ENCODE results near the gene LAMP2.
A peak's percentile ranks its signal among the peaks of the same experiment; 100 is the strongest.

Gene LAMP2

DNA sequence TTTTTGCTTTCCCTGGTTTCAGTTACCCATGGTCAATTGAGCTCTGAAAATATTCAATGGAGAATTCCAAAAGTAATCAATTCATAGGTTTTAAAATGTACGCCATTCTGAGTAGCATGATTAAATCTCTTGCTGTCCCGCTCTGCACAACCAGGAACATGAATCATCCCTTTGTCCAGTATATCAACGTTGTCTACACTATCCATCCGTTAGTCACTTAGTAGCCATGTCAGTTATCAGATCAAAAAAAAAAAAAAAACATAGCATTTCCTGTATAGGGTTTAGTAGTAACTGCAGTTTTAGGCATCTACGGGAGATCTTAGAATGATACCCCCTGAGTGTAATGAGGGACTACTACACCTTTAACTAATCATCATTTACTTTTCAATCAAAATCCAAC, 15.1 kb downstream of the LAMP2 start:
- no CpG with 5 or more reads among the region's 5 CpGs for WGBS (ENCODE audit: extremely low coverage, insufficient coverage, insufficient read length)
- Histone ChIP-seq H3K36me3 (ENCODE audit: control insufficient read depth in 1 of 2, insufficient read depth in 2 of 2, low read length in 2 of 2) (peaks cover 5 to 6% of the 10 kb centered on the region in 2 experiments), H3K79me2 (ENCODE audit: control insufficient read depth, insufficient read depth, low read length, poor library complexity) (no peaks in the 10 kb centered on the region)

DNA sequence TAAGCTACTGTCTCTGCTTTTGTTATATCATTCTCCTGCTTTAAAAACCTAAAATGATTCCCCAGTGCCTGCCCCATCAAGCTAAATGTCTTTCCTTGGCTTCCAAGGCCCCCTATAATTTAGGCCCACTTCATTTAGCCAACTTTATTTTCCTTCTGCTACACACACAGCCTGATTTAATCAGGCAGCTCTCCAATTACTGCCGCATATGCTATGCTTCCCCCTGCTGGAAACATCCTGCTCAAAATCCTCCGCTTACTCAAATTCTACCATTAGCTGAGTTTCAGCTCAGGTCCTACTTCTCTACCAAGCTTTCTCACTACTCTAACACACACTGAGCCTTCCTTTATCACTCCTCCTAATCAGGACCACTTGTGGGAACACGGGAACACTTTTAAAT, 17.0 kb downstream of the LAMP2 start:
- Histone ChIP-seq H3K9ac (ENCODE audit: low read length) (no peak overlapping the region), H3K36me3 (ENCODE audit: control insufficient read depth in 1 of 2, insufficient read depth in 2 of 2, low read length in 2 of 2) (peaks cover 7 to 10% of the 10 kb centered on the region in 2 experiments), H3K4me1 (ENCODE audit: control insufficient read depth in 1 of 2, insufficient read depth in 2 of 2, low read length in 2 of 2) (no peaks in the 10 kb centered on the region), H2AK5ac (ENCODE audit: low read length) (no peak overlapping the region), H3K4me3 (ENCODE audit: low read depth, low read length) (no peak overlapping the region), H2AFZ (ENCODE audit: insufficient read depth, low read length, poor library complexity) (no peak overlapping the region), H2BK120ac (ENCODE audit: insufficient read depth, low read length, poor library complexity) (no peak overlapping the region), H3K23ac (ENCODE audit: low read length) (no peak overlapping the region), H3K14ac (ENCODE audit: low read length) (no peak overlapping the region), H4K12ac (ENCODE audit: low read depth, low read length) (no peak overlapping the region), H3K79me1 (ENCODE audit: low read length) (no peaks in the 10 kb centered on the region), H4K8ac (ENCODE audit: low read depth, low read length) (no peak overlapping the region), H3K27ac (ENCODE audit: low read depth, low read length) (no peak overlapping the region), H3K27me3 (ENCODE audit: insufficient read depth, low read length) (no peaks in the 10 kb centered on the region), H3K4ac (ENCODE audit: low read depth, low read length) (no peak overlapping the region), H3K9me3 (ENCODE audit: insufficient read depth, low read depth, low read length) (no peaks in the 10 kb centered on the region), H3K18ac (ENCODE audit: low read length) (no peak overlapping the region), H3K79me2 (ENCODE audit: control insufficient read depth, insufficient read depth, low read length, poor library complexity) (no peaks in the 10 kb centered on the region), H2BK12ac (ENCODE audit: low read length) (no peak overlapping the region), H4K91ac (ENCODE audit: low read depth, low read length) (no peak overlapping the region), H3K4me2 (ENCODE audit: low read length) (no peak overlapping the region), H2BK5ac (ENCODE audit: low read depth, low read length, poor library complexity) (no peak overlapping the region)
- peak in 1 of 2 donors; percentile 10 for DNase-seq
- no CpG with 5 or more reads among the region's 3 CpGs for WGBS (ENCODE audit: extremely low coverage, insufficient coverage, insufficient read length)

More for the DNA sequence above, 15.1 kb downstream of the LAMP2 start:
- peak in 1 of 2 donors; percentile 46 for DNase-seq
- Histone ChIP-seq H3K18ac (ENCODE audit: low read length) (no peak overlapping the region), H3K4me2 (ENCODE audit: low read length) (no peak overlapping the region), H3K27ac (ENCODE audit: low read depth, low read length) (no peak overlapping the region), H3K9ac (ENCODE audit: low read length) (no peak overlapping the region), H4K12ac (ENCODE audit: low read depth, low read length) (no peak overlapping the region), H2AK5ac (ENCODE audit: low read length) (no peak overlapping the region), H3K4ac (ENCODE audit: low read depth, low read length) (no peak overlapping the region), H4K91ac (ENCODE audit: low read depth, low read length) (no peak overlapping the region), H2BK120ac (ENCODE audit: insufficient read depth, low read length, poor library complexity) (no peak overlapping the region), H3K23ac (ENCODE audit: low read length) (no peak overlapping the region), H3K14ac (ENCODE audit: low read length) (no peak overlapping the region), H2BK12ac (ENCODE audit: low read length) (no peak overlapping the region), H3K9me3 (ENCODE audit: insufficient read depth, low read depth, low read length) (no peaks in the 10 kb centered on the region), H3K27me3 (ENCODE audit: insufficient read depth, low read length) (no peaks in the 10 kb centered on the region), H2AFZ (ENCODE audit: insufficient read depth, low read length, poor library complexity) (no peak overlapping the region), H3K79me1 (ENCODE audit: low read length) (no peaks in the 10 kb centered on the region), H4K8ac (ENCODE audit: low read depth, low read length) (no peak overlapping the region), H3K4me1 (ENCODE audit: control insufficient read depth in 1 of 2, insufficient read depth in 2 of 2, low read length in 2 of 2) (no peaks in the 10 kb centered on the region), H3K4me3 (ENCODE audit: low read depth, low read length) (no peak overlapping the region), H2BK5ac (ENCODE audit: low read depth, low read length, poor library complexity) (no peak overlapping the region)

DNA sequence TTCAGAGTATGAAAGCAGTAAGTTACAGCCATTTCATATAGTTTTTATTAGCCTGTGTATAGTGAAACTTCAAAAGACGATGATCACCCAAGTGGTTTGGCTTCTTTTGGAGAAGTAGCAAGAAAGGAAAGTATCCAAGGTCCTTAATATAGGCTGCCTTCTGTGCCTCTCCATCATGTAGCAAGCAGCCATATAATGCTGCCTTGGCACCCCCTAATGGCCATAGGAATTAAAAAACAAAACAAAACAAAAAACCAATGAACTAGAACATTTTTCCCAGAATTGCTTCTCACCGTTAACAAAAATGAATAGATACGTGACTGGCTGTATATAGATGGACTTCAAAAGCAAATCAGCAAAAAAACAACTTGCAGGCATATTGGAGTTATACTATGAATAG, 18.9 kb downstream of the LAMP2 start:
- no peaks in the 10 kb centered on the region for H3K27me3 ChIP-seq (ENCODE audit: insufficient read depth, low read length)

GRCh38 chrX:120446498-120446897, 22.6 kb downstream of the LAMP2 start:
- no peak overlapping the region for H3K4ac ChIP-seq (ENCODE audit: low read depth, low read length)
- no peak overlapping the region for H2BK12ac ChIP-seq (ENCODE audit: low read length)
- H2AK5ac ChIP-seq (ENCODE audit: low read length), result no peak overlapping the region
- H3K36me3 ChIP-seq (ENCODE audit: control insufficient read depth in 1 of 2, insufficient read depth in 2 of 2, low read length in 2 of 2), result peaks cover 8 to 11% of the 10 kb centered on the region in 2 experiments
- H3K27me3 ChIP-seq (ENCODE audit: insufficient read depth, low read length), result no peaks in the 10 kb centered on the region
- no peak overlapping the region for H2BK5ac ChIP-seq (ENCODE audit: low read depth, low read length, poor library complexity)
- H4K8ac ChIP-seq (ENCODE audit: low read depth, low read length), result no peak overlapping the region
- no peak overlapping the region for H3K9ac ChIP-seq (ENCODE audit: low read length)
- H4K91ac ChIP-seq (ENCODE audit: low read depth, low read length), result no peak overlapping the region
- no peak overlapping the region for H3K14ac ChIP-seq (ENCODE audit: low read length)
- no peaks in the 10 kb centered on the region for H3K79me1 ChIP-seq (ENCODE audit: low read length)
- DNase-seq, result no peak
- H3K23ac ChIP-seq (ENCODE audit: low read length), result no peak overlapping the region
- H3K79me2 ChIP-seq (ENCODE audit: control insufficient read depth, insufficient read depth, low read length, poor library complexity), result no peaks in the 10 kb centered on the region
- no peak overlapping the region for H3K4me2 ChIP-seq (ENCODE audit: low read length)
- no peaks in the 10 kb centered on the region for H3K9me3 ChIP-seq (ENCODE audit: insufficient read depth, low read depth, low read length)
- no peak overlapping the region for H2AFZ ChIP-seq (ENCODE audit: insufficient read depth, low read length, poor library complexity)
- no peak overlapping the region for H3K4me3 ChIP-seq (ENCODE audit: low read depth, low read length)
- H3K27ac ChIP-seq (ENCODE audit: low read depth, low read length), result no peak overlapping the region
- WGBS (ENCODE audit: extremely low coverage, insufficient coverage, insufficient read length), result no CpG with 5 or more reads among the region's 8 CpGs
- H4K12ac ChIP-seq (ENCODE audit: low read depth, low read length), result no peak overlapping the region
- H3K4me1 ChIP-seq (ENCODE audit: control insufficient read depth in 1 of 2, insufficient read depth in 2 of 2, low read length in 2 of 2), result no peaks in the 10 kb centered on the region
- H3K18ac ChIP-seq (ENCODE audit: low read length), result no peak overlapping the region
- no peak overlapping the region for H2BK120ac ChIP-seq (ENCODE audit: insufficient read depth, low read length, poor library complexity)

More for the DNA sequence above, 18.9 kb downstream of the LAMP2 start:
- no peak for DNase-seq
- H2AFZ ChIP-seq (ENCODE audit: insufficient read depth, low read length, poor library complexity), result no peak overlapping the region
- H3K14ac ChIP-seq (ENCODE audit: low read length), result no peak overlapping the region
- no peak overlapping the region for H2AK5ac ChIP-seq (ENCODE audit: low read length)
- no peak overlapping the region for H4K91ac ChIP-seq (ENCODE audit: low read depth, low read length)
- H3K9ac ChIP-seq (ENCODE audit: low read length), result no peak overlapping the region
- no peak overlapping the region for H4K12ac ChIP-seq (ENCODE audit: low read depth, low read length)
- H3K4ac ChIP-seq (ENCODE audit: low read depth, low read length), result no peak overlapping the region
- no peaks in the 10 kb centered on the region for H3K4me1 ChIP-seq (ENCODE audit: control insufficient read depth in 1 of 2, insufficient read depth in 2 of 2, low read length in 2 of 2)
- H3K18ac ChIP-seq (ENCODE audit: low read length), result no peak overlapping the region
- no peaks in the 10 kb centered on the region for H3K79me1 ChIP-seq (ENCODE audit: low read length)
- WGBS (ENCODE audit: extremely low coverage, insufficient coverage, insufficient read length), result no CpG with 5 or more reads among the region's 3 CpGs
- H3K9me3 ChIP-seq (ENCODE audit: insufficient read depth, low read depth, low read length), result no peaks in the 10 kb centered on the region
- peaks cover 5 to 9% of the 10 kb centered on the region in 2 experiments for H3K36me3 ChIP-seq (ENCODE audit: control insufficient read depth in 1 of 2, insufficient read depth in 2 of 2, low read length in 2 of 2)
- no peaks in the 10 kb centered on the region for H3K79me2 ChIP-seq (ENCODE audit: control insufficient read depth, insufficient read depth, low read length, poor library complexity)
- H3K4me3 ChIP-seq (ENCODE audit: low read depth, low read length), result no peak overlapping the region
- no peak overlapping the region for H3K23ac ChIP-seq (ENCODE audit: low read length)
- H4K8ac ChIP-seq (ENCODE audit: low read depth, low read length), result no peak overlapping the region
- H2BK5ac ChIP-seq (ENCODE audit: low read depth, low read length, poor library complexity), result no peak overlapping the region
- H2BK120ac ChIP-seq (ENCODE audit: insufficient read depth, low read length, poor library complexity), result no peak overlapping the region
- no peak overlapping the region for H2BK12ac ChIP-seq (ENCODE audit: low read length)
- H3K4me2 ChIP-seq (ENCODE audit: low read length), result no peak overlapping the region
- H3K27ac ChIP-seq (ENCODE audit: low read depth, low read length), result no peak overlapping the region
